GM11168 (cell line): Measurements from ENCODE around the gene NFIC.
"Not testable (repeated sequence)": the region's sequence is repeated elsewhere in the genome, so short reads cannot be mapped to it uniquely, and the experiment has no call there.

Experiments
- in situ Hi-C: fragments of 300-500 bp; cut with MboI; formaldehyde crosslinking; loops from one replicate; pipeline ENCODE4 v1.12.0; 2022; ENCODE audit warnings: low sequenced_read_pairs; ENCODE audit not compliant: unreplicated experiment

Gene NFIC

GRCh38 chr19:3391911-3392310 is 25.5 kb downstream of the NFIC start:
- in situ Hi-C loops, result not testable (repeated sequence)

GRCh38 chr19:3392480-3392879 is 26.1 kb downstream of the NFIC start:
- in situ Hi-C loops, result no loop called here

GRCh38 chr19:3396881-3397265 is 30.5 kb downstream of the NFIC start:
- in situ Hi-C loops, result no loop called here

- in situ Hi-C loops, result no loop called here
Observed at GRCh38 chr19:3397266-3398022, 31.1 kb downstream of the NFIC start.

GRCh38 chr19:3398114-3398899 is 31.9 kb downstream of the NFIC start:
- in situ Hi-C loops, result no loop called here

GRCh38 chr19:3398900-3399278 is 32.5 kb downstream of the NFIC start:
- in situ Hi-C loops, result no loop called here

GRCh38 chr19:3399311-3399710 is 32.9 kb downstream of the NFIC start:
- in situ Hi-C loops, result not testable (repeated sequence)

- in situ Hi-C loops, result no loop called here
Observed at GRCh38 chr19:3401004-3401768, 34.8 kb downstream of the NFIC start.

- in situ Hi-C loops, result no loop called here
Observed at GRCh38 chr19:3402631-3403443, 36.5 kb downstream of the NFIC start.

GRCh38 chr19:3403489-3404323 is 37.3 kb downstream of the NFIC start:
- in situ Hi-C loops, result no loop called here

GRCh38 chr19:3404324-3405260 is 38.2 kb downstream of the NFIC start:
- in situ Hi-C loops, result no loop called here

GRCh38 chr19:3405261-3405653 is 38.9 kb downstream of the NFIC start:
- in situ Hi-C loops, result no loop called here

GRCh38 chr19:3406571-3407111 is 40.3 kb downstream of the NFIC start:
- in situ Hi-C loops, result no loop called here

GRCh38 chr19:3407556-3408516 is 41.5 kb downstream of the NFIC start:
- in situ Hi-C loops, result no loop called here

- in situ Hi-C loops, result no loop called here
Observed at GRCh38 chr19:3408996-3409345, 42.6 kb downstream of the NFIC start.

GRCh38 chr19:3409346-3410064 is 43.1 kb downstream of the NFIC start:
- in situ Hi-C loops, result no loop called here
